Neutrophil (primary cell): ENCODE measurements around the gene VWA3A.
"Not testable (repeated sequence)": the region's sequence is repeated elsewhere in the genome, so short reads cannot be mapped to it uniquely, and the experiment has no call there.

ENCODE experiments used
- H3K27ac ChIP-seq: fragments of 200-600 bp; sonication (generic); 2 replicates; pipeline ENCODE4 v1.5.1; 2016; ENCODE audit warnings: mild to moderate bottlenecking, moderate library complexity
- H3K27me3 ChIP-seq: fragments of 200-600 bp; sonication (generic); 2 replicates; pipeline ENCODE4 v1.6.0; 2016; ENCODE audit warnings: mild to moderate bottlenecking
- H3K36me3 ChIP-seq: fragments of 200-600 bp; sonication (generic); 2 replicates; pipeline ENCODE4 v1.5.1; 2017
- H3K4me1 ChIP-seq, 2 experiments: fragments of 200-600 bp in 1 of 2; sonication (generic) in 1 of 2; 1 replicate in 1 of 2; 2 replicates in 1 of 2; pipeline versions ENCODE4 v1.5.1 to v1.6.1; 2013 to 2016; ENCODE audit warnings: low read depth in 1 of 2, low read length in 1 of 2, mild to moderate bottlenecking in 1 of 2, moderate library complexity in 1 of 2; ENCODE audit not compliant: control insufficient read depth in 1 of 2, insufficient read depth in 1 of 2
- H3K4me3 ChIP-seq, 2 experiments: fragments of 200-600 bp in 1 of 2; sonication (generic) in 1 of 2; 1 replicate in 1 of 2; 2 replicates in 1 of 2; pipeline ENCODE4 v1.5.1; 2013 to 2016; ENCODE audit warnings: low read depth in 1 of 2, low read length in 1 of 2, mild to moderate bottlenecking in 1 of 2, moderate library complexity in 1 of 2
- H3K9me3 ChIP-seq: fragments of 200-600 bp; sonication (generic); 2 replicates; pipeline ENCODE4 v1.5.1; 2016
- CTCF ChIP-seq: fragments of 200-600 bp; sonication (generic); IDR thresholded peaks from 2 replicates; pipeline ENCODE4 v1.5.1; 2016; ENCODE audit warnings: antibody characterized with exemption

Gene VWA3A

GRCh38 chr16:22162656-22163009, 70.3 kb downstream of the VWA3A start:
- H3K27ac ChIP-seq: no peak overlapping the region
- H3K4me3 ChIP-seq: no peak overlapping the region
- no peaks in the 10 kb centered on the region for H3K9me3 ChIP-seq
- H3K36me3 ChIP-seq: no peaks in the 10 kb centered on the region
- TF ChIP-seq CTCF: no peak
- peaks cover 53% of the 10 kb centered on the region for H3K27me3 ChIP-seq
- peaks cover 0 to 4% of the 10 kb centered on the region in 2 experiments for H3K4me1 ChIP-seq

- Histone ChIP-seq H3K27me3 (peaks cover 49% of the 10 kb centered on the region), H3K27ac (no peak overlapping the region), H3K4me1 (peaks cover 0 to 4% of the 10 kb centered on the region in 2 experiments), H3K36me3 (no peaks in the 10 kb centered on the region), H3K4me3 (no peak overlapping the region), H3K9me3 (no peaks in the 10 kb centered on the region)
- TF ChIP-seq CTCF: no peak
Observed at GRCh38 chr16:22163806-22164205, 71.5 kb downstream of the VWA3A start.

- peaks cover 45% of the 10 kb centered on the region for H3K27me3 ChIP-seq
- no peak overlapping the region for H3K27ac ChIP-seq
- no peaks in the 10 kb centered on the region for H3K9me3 ChIP-seq
- H3K36me3 ChIP-seq: no peaks in the 10 kb centered on the region
- no peak overlapping the region for H3K4me3 ChIP-seq
- TF ChIP-seq CTCF: no peak
- H3K4me1 ChIP-seq: peaks cover 0 to 4% of the 10 kb centered on the region in 2 experiments
Observed at GRCh38 chr16:22164482-22164881, 72.1 kb downstream of the VWA3A start.

GRCh38 chr16:22165508-22166285, 73.4 kb downstream of the VWA3A start:
- TF ChIP-seq CTCF: no peak
- Histone ChIP-seq H3K9me3 (no peaks in the 10 kb centered on the region), H3K36me3 (no peaks in the 10 kb centered on the region)

GRCh38 chr16:22171953-22172352, 79.6 kb downstream of the VWA3A start:
- TF ChIP-seq CTCF: no peak

More at GRCh38 chr16:22165508-22166285, 73.4 kb downstream of the VWA3A start:
- Histone ChIP-seq H3K4me3 (no peak overlapping the region), H3K4me1 (peaks cover 0 to 4% of the 10 kb centered on the region in 2 experiments), H3K27me3 (peaks cover 33% of the 10 kb centered on the region), H3K27ac (no peak overlapping the region)

GRCh38 chr16:22172642-22173041, 80.3 kb downstream of the VWA3A start:
- H3K27ac ChIP-seq, H3K4me1 ChIP-seq, H3K36me3 ChIP-seq, H3K27me3 ChIP-seq, H3K4me3 ChIP-seq, H3K9me3 ChIP-seq: not testable (repeated sequence)

More at GRCh38 chr16:22171953-22172352, 79.6 kb downstream of the VWA3A start:
- Histone ChIP-seq H3K4me1 (no peaks in the 10 kb centered on the region), H3K27ac (no peak overlapping the region), H3K4me3 (no peak overlapping the region), H3K27me3 (no peaks in the 10 kb centered on the region), H3K9me3 (no peaks in the 10 kb centered on the region), H3K36me3 (no peaks in the 10 kb centered on the region)
